ENCODE results near the gene RBAK.
"Not testable (repeated sequence)": the region's sequence is repeated elsewhere in the genome, so short reads cannot be mapped to it uniquely, and the experiment has no call there.

GRCh38 chr7:5088228-5088833 is 42.7 kb downstream of the RBAK start:
- not testable (repeated sequence) for TF ChIP-seq CTCF, POLR2A (IDR thresholded peaks at IDR 0.05)
